HG03280 (cell line): ENCODE data around the gene RHBDL3.
"Not testable (repeated sequence)": the region's sequence is repeated elsewhere in the genome, so short reads cannot be mapped to it uniquely, and the experiment has no call there.

ENCODE experiments used
- ATAC-seq: cut with Tn5 transposase; IDR thresholded peaks from one replicate; pipeline ENCODE4 v1.9.1; 2021; ENCODE audit warnings: mild to moderate bottlenecking, moderate library complexity; ENCODE audit not compliant: unreplicated experiment

The RHBDL3 gene

GRCh38 chr17:32265192-32265923, at the start of gene RHBDL3:
RHBDL3 (plus strand) TSS chr17:32265832; CDS start chr17:32266190, 358 bp downstream.
- no peak for ATAC-seq

DNA sequence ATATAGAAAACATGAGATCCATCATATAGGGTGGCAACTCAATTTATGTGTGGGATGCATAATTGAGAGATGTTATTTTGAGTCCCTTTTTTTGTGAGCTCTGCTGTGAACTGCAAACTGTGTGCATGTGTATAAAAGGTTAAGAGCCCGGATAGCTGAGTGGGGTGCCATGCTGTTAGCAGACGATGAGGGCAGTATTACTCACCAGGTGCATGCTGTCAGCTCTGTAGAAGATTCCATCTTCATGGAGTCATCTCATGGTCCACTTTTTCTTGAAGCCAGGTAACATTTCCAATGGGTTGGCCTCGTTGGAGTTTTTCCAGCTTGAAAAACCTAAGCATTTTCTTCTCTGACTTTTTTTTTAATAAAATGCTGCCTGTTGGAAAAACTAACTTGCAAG, 43.0 kb upstream of the RHBDL3 start:
- no peak for ATAC-seq

DNA sequence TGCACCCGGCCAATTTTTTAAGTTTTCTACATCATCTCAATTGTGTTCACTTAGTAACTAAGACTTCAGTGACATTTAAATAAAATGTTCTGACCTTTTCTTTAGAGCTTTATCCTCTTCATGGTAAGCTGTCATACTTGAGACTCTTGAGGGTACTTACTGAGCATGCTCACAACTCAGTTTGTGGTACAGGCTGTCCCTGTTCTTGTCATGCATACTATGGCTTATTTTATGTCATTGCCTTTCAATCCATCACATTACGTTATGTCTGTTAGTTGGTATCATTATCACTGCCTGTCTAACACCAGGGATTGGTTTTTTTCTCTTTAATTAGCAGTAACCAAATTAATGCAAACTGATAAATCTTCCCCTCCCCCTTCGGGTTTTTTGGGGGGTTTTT, 41.9 kb upstream of the RHBDL3 start:
- no peak for ATAC-seq

DNA sequence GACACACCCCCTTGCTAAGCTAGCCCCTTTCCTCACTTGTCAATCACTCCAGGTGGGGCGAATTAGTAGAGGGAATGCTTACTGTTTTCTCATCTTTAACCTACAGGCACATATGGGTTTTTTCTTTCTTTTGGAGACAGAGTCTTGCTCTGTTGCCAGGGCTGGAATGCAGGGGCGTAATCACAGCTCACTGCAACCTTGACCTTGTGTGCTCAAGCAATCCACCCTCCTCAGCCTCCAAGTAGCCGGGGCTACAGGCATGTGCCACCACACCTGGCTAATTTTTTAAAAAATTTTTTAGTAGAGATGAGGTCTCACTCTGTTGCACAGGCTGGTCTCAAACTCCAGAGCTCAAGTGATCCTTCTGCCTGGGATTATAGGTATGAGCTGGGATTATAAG, 38.7 kb upstream of the RHBDL3 start:
- no peak for ATAC-seq

GRCh38 chr17:32227910-32228309, 37.7 kb upstream of the RHBDL3 start:
- no peak for ATAC-seq

DNA sequence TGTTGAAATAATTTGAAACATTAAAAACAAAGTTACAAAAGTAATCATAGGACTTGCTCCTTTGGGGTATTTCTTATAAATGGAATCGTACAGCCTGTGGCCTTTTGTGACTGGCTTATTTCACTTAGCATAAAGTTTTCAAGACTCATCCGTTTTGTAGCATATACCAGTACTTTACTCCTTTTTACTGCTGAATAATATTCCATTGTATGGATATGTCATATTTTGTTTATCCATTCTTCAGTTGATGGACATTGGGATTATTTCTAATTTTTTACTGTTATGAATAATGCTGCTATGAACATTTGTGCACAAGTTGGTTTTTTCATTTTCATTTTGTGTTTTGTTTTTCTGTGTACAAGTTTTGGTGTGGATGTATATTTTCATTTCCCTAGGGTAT, 30.0 kb upstream of the RHBDL3 start:
- no peak for ATAC-seq

GRCh38 chr17:32239456-32239855, 26.2 kb upstream of the RHBDL3 start:
- ATAC-seq, result no peak

- ATAC-seq, result no peak
Measured at GRCh38 chr17:32240750-32241149, 24.9 kb upstream of the RHBDL3 start.

DNA sequence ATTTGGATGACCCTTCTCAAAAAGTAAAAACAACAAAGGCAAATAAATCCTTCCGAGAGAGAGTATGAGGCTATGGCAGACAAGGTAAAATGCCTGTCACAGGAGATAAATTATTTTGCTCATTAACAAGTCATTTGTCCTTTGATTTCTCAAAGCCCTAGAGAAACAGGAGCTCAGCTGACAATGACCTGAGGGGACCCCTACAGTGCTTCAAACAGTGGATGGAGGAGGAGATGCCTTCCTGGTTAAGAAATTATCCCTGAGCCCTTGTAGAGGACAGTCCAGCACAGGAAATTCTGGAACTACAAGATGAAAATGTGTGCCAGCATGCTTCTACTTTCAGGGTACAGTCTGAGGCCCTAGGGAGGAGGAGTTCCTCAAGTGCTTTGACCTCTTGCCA, 24.0 kb upstream of the RHBDL3 start:
- no peak for ATAC-seq

GRCh38 chr17:32249475-32249874, 16.2 kb upstream of the RHBDL3 start:
- ATAC-seq, result no peak

- ATAC-seq, result no peak
Measured at GRCh38 chr17:32253117-32253611, 12.5 kb upstream of the RHBDL3 start.

- no peak for ATAC-seq
Measured at GRCh38 chr17:32256012-32256700, 9.5 kb upstream of the RHBDL3 start.

DNA sequence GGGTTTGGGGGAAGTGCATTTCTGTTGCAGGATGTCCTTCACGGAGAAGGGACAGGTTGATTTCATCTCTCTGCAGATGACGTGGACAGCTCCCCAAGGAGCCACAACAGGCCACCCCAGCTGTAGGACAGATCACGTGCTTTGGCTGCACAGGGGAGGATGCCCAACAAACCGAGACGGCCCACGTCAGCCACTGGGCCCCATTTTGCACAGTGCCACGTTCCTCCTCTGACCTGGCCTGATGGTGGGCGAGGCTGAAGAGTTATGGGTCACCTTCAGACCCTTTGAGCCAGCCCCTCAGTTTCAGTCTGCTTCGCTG, 9.0 kb upstream of the RHBDL3 start:
- no peak for ATAC-seq

GRCh38 chr17:32258383-32259140, 7.1 kb upstream of the RHBDL3 start:
- ATAC-seq, result no peak

GRCh38 chr17:32259586-32259985, 6.0 kb upstream of the RHBDL3 start:
- ATAC-seq, result no peak

- ATAC-seq, result no peak
Measured at GRCh38 chr17:32261417-32261736, 4.3 kb upstream of the RHBDL3 start.

- ATAC-seq, result no peak
Measured at GRCh38 chr17:32261936-32262510, 3.6 kb upstream of the RHBDL3 start.

GRCh38 chr17:32263515-32263914, 2.1 kb upstream of the RHBDL3 start:
- not testable (repeated sequence) for ATAC-seq

GRCh38 chr17:32264140-32264799, 1.4 kb upstream of the RHBDL3 start:
- ATAC-seq, result no peak

DNA sequence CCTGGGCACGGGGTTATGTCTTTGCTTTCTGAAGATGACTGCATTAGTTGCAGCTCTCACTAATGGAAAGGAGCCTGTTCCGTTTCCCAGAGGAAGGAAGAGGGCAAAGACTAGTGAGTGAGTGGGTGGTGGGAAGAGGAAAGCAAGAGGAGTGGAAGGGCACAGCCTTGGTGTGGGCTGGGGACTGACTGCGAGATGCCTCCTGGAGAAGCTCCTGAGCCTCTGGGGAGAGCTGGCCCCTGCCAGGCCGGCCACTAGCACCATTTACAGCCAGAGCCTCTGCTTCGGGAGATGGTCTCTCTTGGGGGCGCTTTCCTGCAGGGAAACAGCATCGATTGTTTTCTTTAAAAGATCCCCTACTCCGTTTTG, 825 bp upstream of the RHBDL3 start:
- ATAC-seq, result no peak

GRCh38 chr17:32266051-32266388, 388 bp downstream of the RHBDL3 start:
- ATAC-seq, result no peak
